Astrocyte of the cerebellum (primary cell): ENCODE results near the gene ZFP91.
"Not testable (repeated sequence)": the region's sequence is repeated elsewhere in the genome, so short reads cannot be mapped to it uniquely, and the experiment has no call there.

Source experiments
- DNase-seq: peaks from one replicate; pipeline ENCODE4 v3.0.0-alpha.2; 2011; ENCODE audit warnings: low read depth
- H3K4me3 ChIP-seq: 2 replicates; pipeline ENCODE4 v1.5.1; 2011; ENCODE audit warnings: mild to moderate bottlenecking, low read depth, low read length, moderate library complexity
- CTCF ChIP-seq: IDR thresholded peaks from 2 replicates; pipeline ENCODE4 v1.5.1; 2012; ENCODE audit warnings: low read length, low read depth, moderate library complexity, mild to moderate bottlenecking; ENCODE audit errors: missing control alignments
- in situ Hi-C: cut with HindIII; loops from 2 replicates; pipeline ENCODE4 v1.10.0; 2017; ENCODE audit warnings: low sequenced_read_pairs

Gene ZFP91

GRCh38 chr11:58561394-58562098 is 17.3 kb upstream of the ZFP91 start:
- H3K4me3 ChIP-seq: no peak overlapping the region
- in situ Hi-C loops: no loop called here
- TF ChIP-seq CTCF: no peak
- DNase-seq: no peak

- H3K4me3 ChIP-seq: no peak overlapping the region
- no peak for DNase-seq
- in situ Hi-C loops: no loop called here
- no peak for TF ChIP-seq CTCF
Observed at GRCh38 chr11:58562375-58562800, 16.5 kb upstream of the ZFP91 start.

- no peak for TF ChIP-seq CTCF
- DNase-seq: no peak
- in situ Hi-C loops: no loop called here
- H3K4me3 ChIP-seq: no peak overlapping the region
Observed at GRCh38 chr11:58564231-58564630, 14.6 kb upstream of the ZFP91 start.

- in situ Hi-C loops: no loop called here
- no peak overlapping the region for H3K4me3 ChIP-seq
- TF ChIP-seq CTCF: peak; percentile 90
- DNase-seq: peak; percentile 31
Observed at GRCh38 chr11:58567889-58568512, 10.9 kb upstream of the ZFP91 start.

- H3K4me3 ChIP-seq, in situ Hi-C loops, DNase-seq: not testable (repeated sequence)
Observed at GRCh38 chr11:58572906-58573305, 6.0 kb upstream of the ZFP91 start.

GRCh38 chr11:58573451-58574104 is 5.3 kb upstream of the ZFP91 start:
- peak; percentile 23 for DNase-seq
- no peak overlapping the region for H3K4me3 ChIP-seq
- no peak for TF ChIP-seq CTCF
- in situ Hi-C loops: no loop called here

- DNase-seq: peak; percentile 18
- in situ Hi-C loops: no loop called here
- no peak for TF ChIP-seq CTCF
- no peak overlapping the region for H3K4me3 ChIP-seq
Observed at GRCh38 chr11:58574881-58575280, 4.0 kb upstream of the ZFP91 start.
